ENCODE measurements around the gene C2CD2. TPM values are rescaled to one million over a fixed set of nuclear protein-coding genes. Genes with fewer than 3 reads are reported as not detected.

The C2CD2 gene
- total and polyA plus RNA-seq, 2 of the 8 experiments (the other 6 are each of a cell fraction or from before 2014, with no cell fraction given): 10.4 to 13.0 TPM

DNA sequence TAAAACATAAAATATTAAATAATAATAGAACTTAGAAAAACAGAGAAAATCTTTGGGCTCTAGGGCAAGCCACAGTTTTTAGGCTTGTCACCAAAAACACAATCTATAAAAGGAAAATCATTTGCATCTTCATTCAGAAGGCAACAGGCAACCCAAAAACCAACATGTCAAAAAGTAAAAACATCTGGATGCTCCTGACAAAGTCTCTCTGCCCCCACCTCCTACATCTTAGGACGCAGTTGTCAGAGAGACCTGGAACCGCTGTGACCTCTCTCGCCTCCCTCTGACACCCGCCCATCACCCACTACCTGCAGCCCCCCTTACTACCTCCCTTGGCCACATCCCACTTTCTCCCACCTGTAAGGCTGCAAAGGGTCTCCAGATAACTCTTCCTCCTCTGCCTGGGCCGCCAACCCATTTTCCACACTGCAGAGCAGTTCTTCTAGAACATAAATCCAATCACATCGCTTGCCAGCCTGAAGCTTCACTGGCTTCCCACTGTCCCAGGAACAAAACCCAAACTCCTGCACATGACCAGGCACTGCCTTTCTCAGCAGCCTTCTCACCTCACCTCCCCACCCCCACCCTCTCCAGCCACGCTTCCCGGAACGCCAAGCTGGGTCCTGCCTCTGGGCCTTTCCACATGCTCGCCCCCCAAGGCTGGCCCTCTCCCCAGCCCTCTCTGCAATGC lies 89.4 kb downstream of the C2CD2 start:
- Histone ChIP-seq H3K4ac (replicated peaks; ENCODE audit: insufficient read length, low read depth, low read length) (no peak overlapping the region), H3K4me3 (ENCODE audit: extremely low read depth in 1 of 4, insufficient read depth in 2 of 4, low read depth in 3 of 4, low read length in 4 of 4) (no peak overlapping the region), H2AFZ (ENCODE audit: low read length) (no peak overlapping the region), H3K4me2 (ENCODE audit: insufficient read depth in 1 of 2, low read depth in 2 of 2, low read length in 2 of 2) (peak overlapping the region in 1 of 2 experiments; percentile 13; a peak in 1 of 4 replicates), H3K79me1 (ENCODE audit: low read depth, low read length) (peaks cover 2% of the 10 kb centered on the region; the same call in 1 of the 2 replicates), H3K36me3 (ENCODE audit: control insufficient read depth in 2 of 4, insufficient read depth in 4 of 4, low read length in 3 of 4) (peaks cover 0 to 2% (median 0%) of the 10 kb centered on the region in 4 experiments; a peak in 2 of 8 replicates), H4K8ac (ENCODE audit: extremely low read depth, insufficient read depth, low read length) (no peak overlapping the region), H2BK12ac (ENCODE audit: low read depth, low read length) (no peak overlapping the region), H2AK5ac (ENCODE audit: low read depth, low read length) (no peak overlapping the region), H3K27me3 (replicated peaks in 1 of 4; ENCODE audit: control insufficient read depth in 3 of 4, extremely low read depth in 1 of 4, insufficient read depth in 3 of 4, low read length in 3 of 4) (no peaks in the 10 kb centered on the region), H3K23ac (ENCODE audit: insufficient read length) (no peak overlapping the region), H2BK20ac (ENCODE audit: low read length) (no peak overlapping the region), H3K23me2 (ENCODE audit: low read depth, low read length) (no peaks in the 10 kb centered on the region), H3K4me1 (replicated peaks in 1 of 4; ENCODE audit: control insufficient read depth in 3 of 4, insufficient read depth in 4 of 4, low read length in 3 of 4) (peaks cover 0 to 3% (median 0%) of the 10 kb centered on the region in 4 experiments; a peak in 2 of 7 replicates), H3K56ac (replicated peaks; ENCODE audit: insufficient read length, low read depth, low read length) (no peak overlapping the region), H4K91ac (replicated peaks; ENCODE audit: insufficient read length, low read length) (no peak overlapping the region), H2BK5ac (ENCODE audit: low read depth, low read length) (0 out of 2 replicates have a peak overlapping the region, but pooled peaks have one; percentile 49), H3K18ac (ENCODE audit: extremely low read depth, low read length) (no peak overlapping the region), H2BK120ac (replicated peaks; ENCODE audit: low read depth, low read length) (no peak overlapping the region), H3K79me2 (ENCODE audit: control insufficient read depth in 1 of 2, insufficient read depth in 2 of 2, low read length in 2 of 2) (peaks cover 0 to 16% of the 10 kb centered on the region in 2 experiments; a peak in 2 of 4 replicates), H2BK15ac (ENCODE audit: low read length) (no peak overlapping the region), H3K14ac (ENCODE audit: insufficient read length) (no peak overlapping the region), H3K9me3 (ENCODE audit: insufficient read depth in 2 of 2, low read depth in 1 of 2, low read length in 1 of 2) (no peaks in the 10 kb centered on the region), H3K27ac (ENCODE audit: low read depth, low read length) (no peak overlapping the region), H4K5ac (ENCODE audit: insufficient read length, low read depth, low read length) (no peak overlapping the region), H3K9ac (replicated peaks in 1 of 4; ENCODE audit: extremely low read depth in 1 of 4, low read depth in 3 of 4, low read length in 3 of 4) (no peak overlapping the region), H4K20me1 (replicated peaks in 1 of 2; ENCODE audit: control insufficient read depth in 1 of 2, insufficient read depth in 2 of 2, low read length in 2 of 2) (peaks cover 0 to 1% of the 10 kb centered on the region in 2 experiments)
- POLR2A ChIA-PET (ENCODE audit: partially characterized antibody): interaction anchor here (1.0 kb wide), 1 partner anchor 16 kb away, joined by 3 read pairs; no protein-coding TSS in a partner anchor
- DNase-seq (ENCODE audit: low read depth in 1 of 2, low spot score in 2 of 2): no peak
- TF ChIP-seq POLR2A (IDR thresholded peaks at IDR 0.05; ENCODE audit: control extremely low read depth in 1 of 2, low read depth in 2 of 2, low read length in 2 of 2): no peak
- peak; percentile 23; the same call in 1 of the 2 replicates for TF ChIP-seq EGR1 (IDR thresholded peaks at IDR 0.05; ENCODE audit: borderline replicate concordance, low read depth, low read length)
- no peak for FAIRE-seq
- CTCF ChIA-PET (ENCODE audit: partially characterized antibody): interaction anchor here (0.7 to 1.1 kb wide), 4 partner anchors 12 to 623 kb away, joined by 3 to 5 read pairs (median 4); no protein-coding TSS in a partner anchor
- 91% methylated on average over 6 of the region's 10 CpGs; no CpG with 5 or more reads in 1 of the 2 experiments for WGBS, 2 experiments (ENCODE audit: extremely low coverage in 1 of 2, insufficient coverage in 1 of 2, insufficient read length in 1 of 2, insufficient replicate concordance in 2 of 2, low coverage in 1 of 2, low lambda C conversion rate in 2 of 2, missing lambda C conversion rate in 1 of 2)
